Neural cell (in vitro differentiated cells): ENCODE results near the gene POLE4.

Experiments used
- CTCF ChIP-seq: fragments of 450-650 bp; IDR thresholded peaks from 2 replicates; pipeline ENCODE4 v1.5.1; 2014; ENCODE audit warnings: antibody characterized with exemption, mild to moderate bottlenecking, moderate library complexity; ENCODE audit not compliant: poor library complexity, severe bottlenecking
- EZH2 ChIP-seq: fragments of 200-600, 300-800 bp; shearing (Covaris generic), sonication (generic); IDR thresholded peaks from 2 replicates; pipeline ENCODE4 v1.6.1; 2014; ENCODE audit warnings: antibody characterized with exemption, low read length, borderline replicate concordance, mild to moderate bottlenecking; ENCODE audit not compliant: insufficient read depth, poor library complexity, severe bottlenecking
- POLR2AphosphoS5 ChIP-seq: IDR thresholded peaks from 2 replicates; pipeline ENCODE4 v1.6.1; 2012
- RAD21 ChIP-seq: fragments of 450-650 bp; conservative IDR thresholded peaks from 2 replicates; pipeline ENCODE4 v1.6.1; 2014; ENCODE audit warnings: antibody characterized with exemption, mild to moderate bottlenecking, moderate library complexity
- TAF1 ChIP-seq: IDR thresholded peaks from 2 replicates; pipeline ENCODE4 v1.6.1; 2012; ENCODE audit warnings: low read depth
- TF ChIP-seq, protein P1 (sequence below): IDR thresholded peaks from 2 replicates; pipeline ENCODE4 v1.6.1; 2012; ENCODE audit warnings: borderline replicate concordance

GRCh38 chr2:75007061-75007460 lies 48.6 kb downstream of the POLE4 start:
- TF ChIP-seq CTCF (no peak), EZH2 (no peak), POLR2AphosphoS5 (no peak), TAF1 (no peak), RAD21 (no peak)
- TF ChIP-seq, protein P1, sequence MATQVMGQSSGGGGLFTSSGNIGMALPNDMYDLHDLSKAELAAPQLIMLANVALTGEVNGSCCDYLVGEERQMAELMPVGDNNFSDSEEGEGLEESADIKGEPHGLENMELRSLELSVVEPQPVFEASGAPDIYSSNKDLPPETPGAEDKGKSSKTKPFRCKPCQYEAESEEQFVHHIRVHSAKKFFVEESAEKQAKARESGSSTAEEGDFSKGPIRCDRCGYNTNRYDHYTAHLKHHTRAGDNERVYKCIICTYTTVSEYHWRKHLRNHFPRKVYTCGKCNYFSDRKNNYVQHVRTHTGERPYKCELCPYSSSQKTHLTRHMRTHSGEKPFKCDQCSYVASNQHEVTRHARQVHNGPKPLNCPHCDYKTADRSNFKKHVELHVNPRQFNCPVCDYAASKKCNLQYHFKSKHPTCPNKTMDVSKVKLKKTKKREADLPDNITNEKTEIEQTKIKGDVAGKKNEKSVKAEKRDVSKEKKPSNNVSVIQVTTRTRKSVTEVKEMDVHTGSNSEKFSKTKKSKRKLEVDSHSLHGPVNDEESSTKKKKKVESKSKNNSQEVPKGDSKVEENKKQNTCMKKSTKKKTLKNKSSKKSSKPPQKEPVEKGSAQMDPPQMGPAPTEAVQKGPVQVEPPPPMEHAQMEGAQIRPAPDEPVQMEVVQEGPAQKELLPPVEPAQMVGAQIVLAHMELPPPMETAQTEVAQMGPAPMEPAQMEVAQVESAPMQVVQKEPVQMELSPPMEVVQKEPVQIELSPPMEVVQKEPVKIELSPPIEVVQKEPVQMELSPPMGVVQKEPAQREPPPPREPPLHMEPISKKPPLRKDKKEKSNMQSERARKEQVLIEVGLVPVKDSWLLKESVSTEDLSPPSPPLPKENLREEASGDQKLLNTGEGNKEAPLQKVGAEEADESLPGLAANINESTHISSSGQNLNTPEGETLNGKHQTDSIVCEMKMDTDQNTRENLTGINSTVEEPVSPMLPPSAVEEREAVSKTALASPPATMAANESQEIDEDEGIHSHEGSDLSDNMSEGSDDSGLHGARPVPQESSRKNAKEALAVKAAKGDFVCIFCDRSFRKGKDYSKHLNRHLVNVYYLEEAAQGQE, result no peak
